IPS-18a (cell line): Measurements from ENCODE around the gene RAB40B.

ENCODE experiments used
- H3K27ac ChIP-seq: one replicate; pipeline ENCODE4 v1.5.1; 2013; ENCODE audit warnings: low read length
- H3K27me3 ChIP-seq: one replicate; pipeline ENCODE4 v1.6.1; 2013; ENCODE audit warnings: mild to moderate bottlenecking, low read length; ENCODE audit not compliant: control insufficient read depth, insufficient read depth
- H3K36me3 ChIP-seq: one replicate; pipeline ENCODE4 v1.6.1; 2013; ENCODE audit warnings: low read depth, low read length; ENCODE audit not compliant: control insufficient read depth
- H3K4me1 ChIP-seq: one replicate; pipeline ENCODE4 v1.6.1; 2013; ENCODE audit warnings: low read depth, low read length; ENCODE audit not compliant: control insufficient read depth
- H3K4me3 ChIP-seq: one replicate; pipeline ENCODE4 v1.5.1; 2013; ENCODE audit warnings: low read length
- H3K9ac ChIP-seq: one replicate; pipeline ENCODE4 v1.6.1; 2013; ENCODE audit warnings: mild to moderate bottlenecking, low read length, moderate library complexity
- H3K9me3 ChIP-seq: one replicate; pipeline ENCODE4 v1.6.1; 2013; ENCODE audit warnings: low read depth, low read length; ENCODE audit not compliant: control insufficient read depth

Gene RAB40B

GRCh38 chr17:82670661-82671450 lies 27.6 kb downstream of the RAB40B start:
- no peak overlapping the region for H3K27ac ChIP-seq
- H3K4me3 ChIP-seq: no peak overlapping the region
- H3K9ac ChIP-seq: no peak overlapping the region
- no peaks in the 10 kb centered on the region for H3K4me1 ChIP-seq
- no peaks in the 10 kb centered on the region for H3K36me3 ChIP-seq
- H3K9me3 ChIP-seq: no peaks in the 10 kb centered on the region
- H3K27me3 ChIP-seq: no peaks in the 10 kb centered on the region

- H3K36me3 ChIP-seq: no peaks in the 10 kb centered on the region
- H3K9me3 ChIP-seq: no peaks in the 10 kb centered on the region
- no peaks in the 10 kb centered on the region for H3K4me1 ChIP-seq
- H3K9ac ChIP-seq: no peak overlapping the region
- no peaks in the 10 kb centered on the region for H3K27me3 ChIP-seq
- H3K27ac ChIP-seq: no peak overlapping the region
- H3K4me3 ChIP-seq: no peak overlapping the region
Measured at GRCh38 chr17:82668631-82669099, 29.8 kb downstream of the RAB40B start.

- H3K4me3 ChIP-seq: no peak overlapping the region
- H3K27ac ChIP-seq: no peak overlapping the region
- no peaks in the 10 kb centered on the region for H3K9me3 ChIP-seq
- H3K27me3 ChIP-seq: no peaks in the 10 kb centered on the region
- H3K9ac ChIP-seq: no peak overlapping the region
- H3K36me3 ChIP-seq: no peaks in the 10 kb centered on the region
- H3K4me1 ChIP-seq: no peaks in the 10 kb centered on the region
Measured at GRCh38 chr17:82668024-82668630, 30.4 kb downstream of the RAB40B start.

- Histone ChIP-seq H3K27ac (no peak overlapping the region), H3K27me3 (no peaks in the 10 kb centered on the region), H3K4me3 (no peak overlapping the region), H3K4me1 (no peaks in the 10 kb centered on the region), H3K9ac (no peak overlapping the region), H3K36me3 (no peaks in the 10 kb centered on the region), H3K9me3 (no peaks in the 10 kb centered on the region)
Measured at GRCh38 chr17:82667668-82668000, 30.9 kb downstream of the RAB40B start.

GRCh38 chr17:82666931-82667667 lies 31.4 kb downstream of the RAB40B start:
- no peaks in the 10 kb centered on the region for H3K4me1 ChIP-seq
- no peaks in the 10 kb centered on the region for H3K36me3 ChIP-seq
- no peak overlapping the region for H3K9ac ChIP-seq

GRCh38 chr17:82665891-82666290 lies 32.6 kb downstream of the RAB40B start:
- Histone ChIP-seq H3K9ac (no peak overlapping the region), H3K4me1 (no peaks in the 10 kb centered on the region), H3K27ac (no peak overlapping the region), H3K9me3 (no peaks in the 10 kb centered on the region), H3K4me3 (no peak overlapping the region), H3K27me3 (no peaks in the 10 kb centered on the region), H3K36me3 (no peaks in the 10 kb centered on the region)

More at GRCh38 chr17:82666931-82667667, 31.4 kb downstream of the RAB40B start:
- H3K27me3 ChIP-seq: no peaks in the 10 kb centered on the region
- H3K4me3 ChIP-seq: no peak overlapping the region
- no peaks in the 10 kb centered on the region for H3K9me3 ChIP-seq
- H3K27ac ChIP-seq: no peak overlapping the region

GRCh38 chr17:82665217-82665616 lies 33.3 kb downstream of the RAB40B start:
- no peak overlapping the region for H3K9ac ChIP-seq
- H3K4me3 ChIP-seq: no peak overlapping the region
- no peaks in the 10 kb centered on the region for H3K9me3 ChIP-seq
- no peaks in the 10 kb centered on the region for H3K36me3 ChIP-seq
- H3K27ac ChIP-seq: no peak overlapping the region
- H3K27me3 ChIP-seq: no peaks in the 10 kb centered on the region
- H3K4me1 ChIP-seq: no peaks in the 10 kb centered on the region

GRCh38 chr17:82664701-82665182 lies 33.8 kb downstream of the RAB40B start:
- Histone ChIP-seq H3K9me3 (no peaks in the 10 kb centered on the region), H3K27ac (no peak overlapping the region), H3K4me3 (no peak overlapping the region), H3K36me3 (no peaks in the 10 kb centered on the region), H3K27me3 (no peaks in the 10 kb centered on the region), H3K4me1 (no peaks in the 10 kb centered on the region), H3K9ac (no peak overlapping the region)

- Histone ChIP-seq H3K4me3 (no peak overlapping the region), H3K9ac (no peak overlapping the region), H3K4me1 (no peaks in the 10 kb centered on the region), H3K36me3 (no peaks in the 10 kb centered on the region), H3K9me3 (no peaks in the 10 kb centered on the region), H3K27me3 (no peaks in the 10 kb centered on the region), H3K27ac (no peak overlapping the region)
Measured at GRCh38 chr17:82664276-82664575, 34.3 kb downstream of the RAB40B start.

GRCh38 chr17:82663381-82664275 lies 34.9 kb downstream of the RAB40B start:
- H3K36me3 ChIP-seq: no peaks in the 10 kb centered on the region
- H3K27ac ChIP-seq: no peak overlapping the region
- H3K9me3 ChIP-seq: no peaks in the 10 kb centered on the region
- no peak overlapping the region for H3K9ac ChIP-seq
- H3K4me3 ChIP-seq: no peak overlapping the region
- no peaks in the 10 kb centered on the region for H3K4me1 ChIP-seq
- no peaks in the 10 kb centered on the region for H3K27me3 ChIP-seq

GRCh38 chr17:82662711-82663261 lies 35.7 kb downstream of the RAB40B start:
- H3K9me3 ChIP-seq: no peaks in the 10 kb centered on the region
- no peak overlapping the region for H3K4me3 ChIP-seq
- H3K36me3 ChIP-seq: no peaks in the 10 kb centered on the region
- no peaks in the 10 kb centered on the region for H3K27me3 ChIP-seq
- no peak overlapping the region for H3K9ac ChIP-seq
- no peak overlapping the region for H3K27ac ChIP-seq
- H3K4me1 ChIP-seq: no peaks in the 10 kb centered on the region
